ENCODE measurements around the gene PRICKLE3.

DNA sequence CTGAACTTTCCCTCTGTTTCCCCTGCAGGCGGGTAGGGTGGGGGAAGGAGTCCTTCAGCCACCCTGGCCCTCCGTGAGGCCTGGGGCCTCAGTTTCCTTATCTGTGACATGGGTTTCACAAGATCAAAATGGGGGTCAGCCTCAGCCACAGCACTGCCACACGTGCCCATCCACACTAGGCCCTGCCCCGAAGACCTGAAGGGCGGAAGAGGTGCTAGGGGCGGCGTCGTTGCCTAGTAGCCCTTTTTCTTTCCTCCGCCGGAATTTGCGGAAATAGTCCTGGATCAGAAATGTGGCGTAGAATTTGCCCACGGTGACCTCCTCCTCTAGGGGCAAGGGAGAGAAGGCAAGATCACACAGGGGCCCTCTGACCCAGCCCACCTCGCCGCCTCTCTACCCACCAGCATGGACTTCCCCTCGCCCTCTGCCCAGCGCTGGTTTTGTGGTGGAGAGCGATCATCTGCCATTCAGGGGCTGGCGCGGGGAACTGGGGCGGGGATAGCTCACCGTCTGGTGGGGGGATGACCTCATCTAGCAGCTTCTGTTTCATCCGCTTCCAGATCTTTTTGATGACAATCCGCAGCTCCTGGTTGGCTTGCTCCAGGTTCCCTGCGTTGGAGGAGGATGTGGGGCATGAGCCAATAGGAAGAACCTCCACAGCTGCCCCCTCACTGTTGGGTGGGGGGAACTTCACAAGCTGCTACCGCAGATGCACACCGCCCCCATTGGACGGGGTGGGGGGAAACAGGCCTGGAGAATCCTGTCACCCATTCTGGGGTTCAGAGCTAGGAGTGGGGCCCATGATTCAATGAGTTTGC, 23.5 kb upstream of the PRICKLE3 start:
- TF ChIP-seq, protein P1, sequence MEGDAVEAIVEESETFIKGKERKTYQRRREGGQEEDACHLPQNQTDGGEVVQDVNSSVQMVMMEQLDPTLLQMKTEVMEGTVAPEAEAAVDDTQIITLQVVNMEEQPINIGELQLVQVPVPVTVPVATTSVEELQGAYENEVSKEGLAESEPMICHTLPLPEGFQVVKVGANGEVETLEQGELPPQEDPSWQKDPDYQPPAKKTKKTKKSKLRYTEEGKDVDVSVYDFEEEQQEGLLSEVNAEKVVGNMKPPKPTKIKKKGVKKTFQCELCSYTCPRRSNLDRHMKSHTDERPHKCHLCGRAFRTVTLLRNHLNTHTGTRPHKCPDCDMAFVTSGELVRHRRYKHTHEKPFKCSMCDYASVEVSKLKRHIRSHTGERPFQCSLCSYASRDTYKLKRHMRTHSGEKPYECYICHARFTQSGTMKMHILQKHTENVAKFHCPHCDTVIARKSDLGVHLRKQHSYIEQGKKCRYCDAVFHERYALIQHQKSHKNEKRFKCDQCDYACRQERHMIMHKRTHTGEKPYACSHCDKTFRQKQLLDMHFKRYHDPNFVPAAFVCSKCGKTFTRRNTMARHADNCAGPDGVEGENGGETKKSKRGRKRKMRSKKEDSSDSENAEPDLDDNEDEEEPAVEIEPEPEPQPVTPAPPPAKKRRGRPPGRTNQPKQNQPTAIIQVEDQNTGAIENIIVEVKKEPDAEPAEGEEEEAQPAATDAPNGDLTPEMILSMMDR (IDR thresholded peaks at IDR 0.05; ENCODE audit: low read length), result no peak
- no peak for TF ChIP-seq EZH2 (IDR thresholded peaks at IDR 0.05; ENCODE audit: borderline replicate concordance, low read length)

All from OCI-LY1 (cell line).